ENCODE measurements around the gene CYP4F12.
"Not testable (repeated sequence)": the region's sequence is repeated elsewhere in the genome, so short reads cannot be mapped to it uniquely, and the experiment has no call there.

Gene CYP4F12

GRCh38 chr19:15651791-15652190, 21.1 kb upstream of the CYP4F12 start:
- no peak for DNase-seq

GRCh38 chr19:15652559-15653278, 20.2 kb upstream of the CYP4F12 start:
- no peak for DNase-seq

- DNase-seq, result no peak
These were observed 16.4 kb upstream of the CYP4F12 start for GRCh38 chr19:15656467-15656866.

- DNase-seq, result no peak
These were observed 9.6 kb upstream of the CYP4F12 start for GRCh38 chr19:15663247-15663646.

GRCh38 chr19:15666186-15666585, 6.7 kb upstream of the CYP4F12 start:
- no peak for DNase-seq

GRCh38 chr19:15666883-15667282, 6.0 kb upstream of the CYP4F12 start:
- no peak for DNase-seq

GRCh38 chr19:15669440-15669839, 3.4 kb upstream of the CYP4F12 start:
- no peak for DNase-seq

- no peak for DNase-seq
These were observed 3.0 kb upstream of the CYP4F12 start for GRCh38 chr19:15669891-15670290.

GRCh38 chr19:15671237-15671821, 1.6 kb upstream of the CYP4F12 start:
- DNase-seq, result no peak

- DNase-seq, result no peak
These were observed 852 bp upstream of the CYP4F12 start for GRCh38 chr19:15671891-15672579.

GRCh38 chr19:15673176-15673654, 328 bp downstream of the CYP4F12 start:
- no peak for DNase-seq

GRCh38 chr19:15675560-15675959, 2.7 kb downstream of the CYP4F12 start:
- DNase-seq, result no peak

- DNase-seq, result no peak
These were observed 6.2 kb downstream of the CYP4F12 start for GRCh38 chr19:15679089-15679488.

- not testable (repeated sequence) for DNase-seq
These were observed 7.0 kb downstream of the CYP4F12 start for GRCh38 chr19:15679865-15680264.

- no peak for DNase-seq
These were observed 7.8 kb downstream of the CYP4F12 start for GRCh38 chr19:15680478-15681322.

GRCh38 chr19:15683411-15683810, 10.5 kb downstream of the CYP4F12 start:
- DNase-seq, result no peak

- DNase-seq, result no peak
These were observed 11.9 kb downstream of the CYP4F12 start for GRCh38 chr19:15684828-15685227.

GRCh38 chr19:15696654-15697194, 23.8 kb downstream of the CYP4F12 start:
- DNase-seq, result no peak

GRCh38 chr19:15701757-15702533, 29.1 kb downstream of the CYP4F12 start:
- DNase-seq, result no peak

GRCh38 chr19:15702534-15702930, 29.6 kb downstream of the CYP4F12 start:
- DNase-seq, result no peak

GRCh38 chr19:15714638-15715037, 41.8 kb downstream of the CYP4F12 start:
- no peak for DNase-seq

- no peak for DNase-seq
These were observed 42.8 kb downstream of the CYP4F12 start for GRCh38 chr19:15715642-15716041.

All from central memory CD4-positive, alpha-beta T cell (primary cell).